Measurements from ENCODE around the gene USPL1. TPM values are rescaled to one million over a fixed set of nuclear protein-coding genes. Genes with fewer than 3 reads are reported as not detected.
A peak's percentile ranks its signal among the peaks of the same experiment; 100 is the strongest.

Gene USPL1
- total RNA-seq, 1 experiment from 2014 or later: 23.4 TPM

DNA sequence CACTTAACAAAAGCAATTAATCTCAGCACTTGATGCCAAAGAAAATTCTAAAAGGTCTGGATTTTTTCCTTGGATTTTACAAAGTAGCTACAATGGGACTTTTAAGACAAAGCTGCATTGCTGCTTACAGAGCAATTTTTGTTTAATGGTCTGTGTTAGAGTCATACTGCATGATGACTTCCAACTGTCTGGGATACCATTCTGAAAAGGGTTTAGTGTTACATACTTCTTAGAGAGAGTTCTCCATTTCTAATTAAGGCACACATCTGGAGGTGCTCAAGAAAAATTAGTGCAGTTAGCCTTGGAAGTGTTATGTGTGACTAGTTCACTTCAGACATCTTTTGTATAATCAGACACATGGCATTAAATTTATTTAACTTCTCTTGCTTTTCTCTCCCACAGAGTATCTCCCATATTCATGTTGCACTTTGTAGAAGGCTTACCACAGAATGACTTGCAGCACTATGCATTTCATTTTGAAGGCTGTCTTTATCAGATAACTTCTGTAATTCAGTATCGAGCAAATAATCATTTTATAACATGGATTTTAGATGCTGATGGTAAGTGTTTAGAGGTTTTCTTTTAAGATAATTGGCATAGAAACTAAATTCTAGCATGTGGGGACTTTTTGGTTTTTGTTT is 35.1 kb downstream of the USPL1 start:
- Mint-ChIP-seq H3K27ac (ENCODE audit: unreplicated experiment) (no peak overlapping the region), H3K9me3 (ENCODE audit: unreplicated experiment) (no peaks in the 10 kb centered on the region), H3K4me1 (ENCODE audit: low read depth, unreplicated experiment) (peaks cover 38% of the 10 kb centered on the region), H3K27me3 (ENCODE audit: insufficient read depth, unreplicated experiment) (no peaks in the 10 kb centered on the region), H3K4me3 (ENCODE audit: unreplicated experiment) (no peak overlapping the region), H3K36me3 (ENCODE audit: insufficient read depth, unreplicated experiment) (peaks cover 65% of the 10 kb centered on the region)
- peaks cover 3% of the 10 kb centered on the region for H3K36me3 ChIP-seq (ENCODE audit: control insufficient read depth, insufficient read depth, low read length)
- no peak overlapping the region for H3K4me3 ChIP-seq (ENCODE audit: low read depth, low read length)
- H3K9me3 ChIP-seq: no peaks in the 10 kb centered on the region
- TF ChIP-seq, protein P1, sequence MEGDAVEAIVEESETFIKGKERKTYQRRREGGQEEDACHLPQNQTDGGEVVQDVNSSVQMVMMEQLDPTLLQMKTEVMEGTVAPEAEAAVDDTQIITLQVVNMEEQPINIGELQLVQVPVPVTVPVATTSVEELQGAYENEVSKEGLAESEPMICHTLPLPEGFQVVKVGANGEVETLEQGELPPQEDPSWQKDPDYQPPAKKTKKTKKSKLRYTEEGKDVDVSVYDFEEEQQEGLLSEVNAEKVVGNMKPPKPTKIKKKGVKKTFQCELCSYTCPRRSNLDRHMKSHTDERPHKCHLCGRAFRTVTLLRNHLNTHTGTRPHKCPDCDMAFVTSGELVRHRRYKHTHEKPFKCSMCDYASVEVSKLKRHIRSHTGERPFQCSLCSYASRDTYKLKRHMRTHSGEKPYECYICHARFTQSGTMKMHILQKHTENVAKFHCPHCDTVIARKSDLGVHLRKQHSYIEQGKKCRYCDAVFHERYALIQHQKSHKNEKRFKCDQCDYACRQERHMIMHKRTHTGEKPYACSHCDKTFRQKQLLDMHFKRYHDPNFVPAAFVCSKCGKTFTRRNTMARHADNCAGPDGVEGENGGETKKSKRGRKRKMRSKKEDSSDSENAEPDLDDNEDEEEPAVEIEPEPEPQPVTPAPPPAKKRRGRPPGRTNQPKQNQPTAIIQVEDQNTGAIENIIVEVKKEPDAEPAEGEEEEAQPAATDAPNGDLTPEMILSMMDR (IDR thresholded peaks at IDR 0.05; ENCODE audit: insufficient read depth in 1 of 2, low read depth in 1 of 2, low read length in 1 of 2, severe bottlenecking in 1 of 2, unreplicated experiment in 1 of 2): no peak
- CTCF ChIA-PET: no interaction called here
- BruUV-seq (replicated peaks): no TSS peak
- POLR2A ChIA-PET: no interaction called here
- H3K4me1 ChIP-seq: peaks cover 35% of the 10 kb centered on the region
- no peaks in the 10 kb centered on the region for H3K27me3 ChIP-seq (replicated peaks; ENCODE audit: control insufficient read depth, insufficient read depth, low read length)
- intact Hi-C loops (cut with micrococcal nuclease; ENCODE audit: unreplicated experiment): no loop called here
- DNase-seq: no peak

DNA sequence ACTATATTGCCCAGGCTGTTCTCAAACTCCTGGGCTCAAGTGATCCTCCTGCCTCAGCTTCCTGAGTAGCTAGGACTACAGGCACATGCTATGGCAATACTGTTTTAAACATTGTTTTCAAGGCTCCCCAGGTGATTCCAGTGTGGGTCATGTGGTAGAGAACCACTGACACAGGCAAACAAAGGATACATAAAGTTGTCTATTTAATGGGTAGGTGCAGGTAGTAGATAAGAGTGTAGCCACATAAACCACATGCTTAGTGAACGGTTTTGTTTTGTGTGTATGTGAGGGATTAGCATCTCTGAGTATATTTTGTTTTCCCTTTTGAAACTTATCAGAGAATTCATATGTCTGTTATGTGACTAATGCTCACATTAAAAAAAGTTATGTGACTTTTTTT is 36.7 kb downstream of the USPL1 start:
- peak overlapping the region; percentile 13 for H3K27ac Mint-ChIP-seq (ENCODE audit: unreplicated experiment)
- H3K27me3 ChIP-seq (replicated peaks; ENCODE audit: control insufficient read depth, insufficient read depth, low read length): no peaks in the 10 kb centered on the region
- no peaks in the 10 kb centered on the region for H3K9me3 ChIP-seq
- H3K4me1 ChIP-seq: peaks cover 35% of the 10 kb centered on the region
- ChIA-PET CTCF (no interaction called here), POLR2A (no interaction called here)
- DNase-seq: no peak
- TF ChIP-seq, protein P1 (IDR thresholded peaks at IDR 0.05; ENCODE audit: insufficient read depth in 1 of 2, low read depth in 1 of 2, low read length in 1 of 2, severe bottlenecking in 1 of 2, unreplicated experiment in 1 of 2): no peak
- intact Hi-C loops (cut with micrococcal nuclease; ENCODE audit: unreplicated experiment): loop anchor here (2.0 kb wide), 1 partner anchor 18 kb away; no protein-coding TSS in a partner anchor
- no peaks in the 10 kb centered on the region for H3K9me3 Mint-ChIP-seq (ENCODE audit: unreplicated experiment)
- no peak overlapping the region for H3K4me3 ChIP-seq (ENCODE audit: low read depth, low read length)
- H3K27me3 Mint-ChIP-seq (ENCODE audit: insufficient read depth, unreplicated experiment): no peaks in the 10 kb centered on the region
- peaks cover 3% of the 10 kb centered on the region for H3K36me3 ChIP-seq (ENCODE audit: control insufficient read depth, insufficient read depth, low read length)
- H3K36me3 Mint-ChIP-seq (ENCODE audit: insufficient read depth, unreplicated experiment): peaks cover 69% of the 10 kb centered on the region
- no peak overlapping the region for H3K4me3 Mint-ChIP-seq (ENCODE audit: unreplicated experiment)
- no TSS peak for BruUV-seq (replicated peaks)
- peaks cover 31% of the 10 kb centered on the region for H3K4me1 Mint-ChIP-seq (ENCODE audit: low read depth, unreplicated experiment)

DNA sequence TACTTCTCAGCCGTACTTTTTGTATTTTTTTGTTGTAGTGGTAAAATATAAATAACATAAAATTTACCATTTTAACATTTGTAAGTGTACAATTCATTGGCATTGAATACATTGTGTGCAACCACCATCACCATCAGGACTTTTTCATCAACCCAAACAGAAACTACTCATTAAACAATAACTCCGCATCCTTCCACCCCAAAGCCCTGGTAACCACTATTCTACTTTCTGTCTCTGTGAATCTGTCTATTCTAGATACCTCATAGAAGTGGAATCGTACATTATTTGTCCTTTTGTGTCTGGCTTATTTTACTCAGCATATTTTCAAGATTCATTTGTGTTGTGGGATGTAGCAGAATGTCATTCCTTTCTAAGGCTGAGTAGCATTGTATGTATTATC is 38.5 kb downstream of the USPL1 start:
- Histone ChIP-seq H3K4me3 (ENCODE audit: low read depth, low read length) (no peak overlapping the region), H3K36me3 (ENCODE audit: control insufficient read depth, insufficient read depth, low read length) (peaks cover 1% of the 10 kb centered on the region), H3K4me1 (peaks cover 52% of the 10 kb centered on the region), H3K27me3 (replicated peaks; ENCODE audit: control insufficient read depth, insufficient read depth, low read length) (no peaks in the 10 kb centered on the region), H3K9me3 (no peaks in the 10 kb centered on the region)
- intact Hi-C loops (cut with micrococcal nuclease; ENCODE audit: unreplicated experiment): no loop called here
- H3K27ac Mint-ChIP-seq (ENCODE audit: unreplicated experiment): no peak overlapping the region
- ChIA-PET POLR2A (interaction anchor here (0.6 kb wide), 1 partner anchor 350 kb away, joined by 3 read pairs; no protein-coding TSS in a partner anchor), CTCF (no interaction called here)
- no peaks in the 10 kb centered on the region for H3K27me3 Mint-ChIP-seq (ENCODE audit: insufficient read depth, unreplicated experiment)
- no peaks in the 10 kb centered on the region for H3K9me3 Mint-ChIP-seq (ENCODE audit: unreplicated experiment)
- no TSS peak for BruUV-seq (replicated peaks)
- peaks cover 38% of the 10 kb centered on the region for H3K4me1 Mint-ChIP-seq (ENCODE audit: low read depth, unreplicated experiment)
- TF ChIP-seq, protein P1 (IDR thresholded peaks at IDR 0.05; ENCODE audit: insufficient read depth in 1 of 2, low read depth in 1 of 2, low read length in 1 of 2, severe bottlenecking in 1 of 2, unreplicated experiment in 1 of 2): no peak
- H3K36me3 Mint-ChIP-seq (ENCODE audit: insufficient read depth, unreplicated experiment): peaks cover 60% of the 10 kb centered on the region
- H3K4me3 Mint-ChIP-seq (ENCODE audit: unreplicated experiment): no peak overlapping the region
- no peak for DNase-seq

All from Caco-2 (cell line).